Activated CD8-positive, alpha-beta memory T cell treated with anti-CD3 and anti-CD28 coated beads, Interleukin-2, amount 10 ng/mL, durations not matched to agents 7 days and 5 days (primary cell): ENCODE data around the gene TBC1D22A. TPM values are rescaled to one million over a fixed set of nuclear protein-coding genes. Genes with fewer than 3 reads are reported as not detected.

Experiments
- ATAC-seq: fragments of 150-1000 bp; cut with Tn5 transposase; one replicate; pipeline ENCODE4 v1.10.0; 2021; ENCODE audit warnings: moderate library complexity
- CTCF ChIA-PET: fragments of 350-600 bp; sonication (Branson Sonifier 250); formaldehyde crosslinking; loops from one replicate; lab custom pipeline; 2021; ENCODE audit warnings: antibody characterized with exemption; lab: Charles Lee
- DNase-seq: peaks from one replicate; pipeline ENCODE4 v3.0.0-alpha.2; 2020
- H3K27ac Mint-ChIP-seq: one replicate; pipeline ENCODE4 v1.8.0; 2021; ENCODE audit warnings: mild to moderate bottlenecking, mixed read lengths
- H3K27me3 Mint-ChIP-seq: one replicate; pipeline ENCODE4 v1.8.0; 2021; ENCODE audit warnings: mixed read lengths
- H3K36me3 Mint-ChIP-seq: one replicate; pipeline ENCODE4 v1.8.0; 2021; ENCODE audit warnings: mild to moderate bottlenecking, mixed read lengths
- H3K4me1 Mint-ChIP-seq: one replicate; pipeline ENCODE4 v1.8.0; 2021; ENCODE audit warnings: mixed read lengths
- H3K4me3 Mint-ChIP-seq: one replicate; pipeline ENCODE4 v1.8.0; 2021; ENCODE audit warnings: mild to moderate bottlenecking, moderate library complexity, mixed read lengths
- H3K9me3 Mint-ChIP-seq: one replicate; pipeline ENCODE4 v1.8.0; 2022; ENCODE audit warnings: low read depth, mixed read lengths
- total RNA-seq, 2 experiments: library from RNA; stranded (reverse); gene quantifications; one replicate each; pipeline ENCODE4 v1.2.3, GENCODE V29; 2021

Gene TBC1D22A
- total RNA-seq, 2 experiments from 2014 or later, result 32.6 to 44.9 TPM

DNA sequence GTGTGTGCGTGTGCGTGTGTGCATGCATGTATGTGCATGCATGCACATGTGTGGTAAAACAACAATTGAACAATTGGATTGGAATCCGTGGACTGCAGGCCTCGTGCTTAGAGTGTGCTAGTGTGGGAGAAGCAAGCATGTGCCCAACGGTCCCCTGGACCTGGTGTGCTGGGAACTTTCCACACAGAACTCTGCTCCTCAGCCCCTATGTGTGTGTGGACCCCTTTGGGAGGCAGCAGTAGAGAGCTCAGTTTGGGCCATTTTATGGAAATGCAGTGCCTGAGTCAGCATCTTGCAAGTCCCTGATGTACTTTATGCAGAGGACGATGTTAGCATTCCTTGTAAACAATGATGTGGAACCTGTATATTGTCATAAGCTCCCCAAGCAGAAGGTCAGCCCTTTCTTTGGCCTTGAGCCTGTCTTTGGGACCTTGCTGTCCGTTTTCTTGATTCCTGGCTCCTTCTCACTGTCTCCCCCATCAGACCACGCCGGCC lies 167.3 kb downstream of the TBC1D22A start:
- ATAC-seq (no peak), DNase-seq (peak; percentile 31)
- H3K27ac Mint-ChIP-seq, result no peak overlapping the region
- no peaks in the 10 kb centered on the region for H3K27me3 Mint-ChIP-seq
- peaks cover 20% of the 10 kb centered on the region for H3K36me3 Mint-ChIP-seq
- H3K4me1 Mint-ChIP-seq, result peaks cover 26% of the 10 kb centered on the region
- no peaks in the 10 kb centered on the region for H3K9me3 Mint-ChIP-seq
- CTCF ChIA-PET, result no interaction called here
- H3K4me3 Mint-ChIP-seq, result no peak overlapping the region

DNA sequence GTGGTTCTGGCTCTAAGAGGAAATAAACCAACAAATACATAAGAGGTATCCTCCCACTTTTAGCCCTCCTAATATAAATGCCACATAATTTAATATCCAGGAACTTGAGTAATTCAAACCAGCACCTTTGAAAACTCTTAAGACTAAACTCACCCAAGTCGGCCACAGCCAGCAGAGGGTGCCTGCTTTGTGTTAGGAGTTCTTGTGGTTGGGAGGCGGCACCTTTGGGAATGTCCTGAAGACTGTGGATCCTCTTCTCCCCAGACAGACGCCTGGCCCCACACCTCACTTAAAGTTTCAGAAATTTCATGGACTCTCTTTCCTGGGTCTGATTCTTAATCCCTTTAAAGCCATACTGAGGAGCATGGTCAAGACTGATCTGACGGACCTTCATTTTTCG lies 169.0 kb downstream of the TBC1D22A start:
- ATAC-seq (no peak), DNase-seq (peak; percentile 27)
- CTCF ChIA-PET, result no interaction called here
- no peaks in the 10 kb centered on the region for H3K9me3 Mint-ChIP-seq
- H3K4me1 Mint-ChIP-seq, result peaks cover 42% of the 10 kb centered on the region
- no peak overlapping the region for H3K4me3 Mint-ChIP-seq
- peaks cover 20% of the 10 kb centered on the region for H3K36me3 Mint-ChIP-seq
- H3K27ac Mint-ChIP-seq, result no peak overlapping the region
- H3K27me3 Mint-ChIP-seq, result no peaks in the 10 kb centered on the region

DNA sequence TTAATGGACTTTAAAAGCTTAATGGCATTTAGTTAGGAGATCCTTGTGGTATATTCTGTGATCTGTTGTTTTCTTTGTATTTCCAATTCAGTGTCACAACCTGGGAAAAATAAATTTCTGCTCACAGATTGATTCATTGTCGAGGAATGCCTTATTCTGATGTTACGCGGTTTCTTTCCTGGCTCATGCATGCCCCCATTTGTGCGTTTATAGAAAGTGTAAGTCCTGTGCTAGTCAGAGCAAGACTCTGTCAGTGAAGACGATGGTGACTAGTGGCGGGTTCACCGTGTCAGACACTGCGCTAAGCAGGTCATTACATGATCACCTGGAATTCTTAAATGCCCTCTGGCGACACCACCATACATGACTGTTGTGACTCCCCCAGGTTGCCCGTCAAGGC lies 169.4 kb downstream of the TBC1D22A start:
- H3K27ac Mint-ChIP-seq, result peak overlapping the region; percentile 9
- CTCF ChIA-PET, result no interaction called here
- no peak for ATAC-seq
- peaks cover 44% of the 10 kb centered on the region for H3K4me1 Mint-ChIP-seq
- H3K27me3 Mint-ChIP-seq, result no peaks in the 10 kb centered on the region
- H3K36me3 Mint-ChIP-seq, result peaks cover 20% of the 10 kb centered on the region
- no peaks in the 10 kb centered on the region for H3K9me3 Mint-ChIP-seq
- peak; percentile 19 for DNase-seq
- H3K4me3 Mint-ChIP-seq, result no peak overlapping the region

- H3K4me1 Mint-ChIP-seq, result peaks cover 44% of the 10 kb centered on the region
- peak; percentile 46 for ATAC-seq
- CTCF ChIA-PET, result no interaction called here
- DNase-seq, result peak; percentile 46
- no peak overlapping the region for H3K4me3 Mint-ChIP-seq
- H3K36me3 Mint-ChIP-seq, result peaks cover 20% of the 10 kb centered on the region
- H3K27ac Mint-ChIP-seq, result peak overlapping the region; percentile 60
- H3K9me3 Mint-ChIP-seq, result no peaks in the 10 kb centered on the region
- H3K27me3 Mint-ChIP-seq, result no peaks in the 10 kb centered on the region
Measured at GRCh38 chr22:46933040-46933930, 170.8 kb downstream of the TBC1D22A start.

DNA sequence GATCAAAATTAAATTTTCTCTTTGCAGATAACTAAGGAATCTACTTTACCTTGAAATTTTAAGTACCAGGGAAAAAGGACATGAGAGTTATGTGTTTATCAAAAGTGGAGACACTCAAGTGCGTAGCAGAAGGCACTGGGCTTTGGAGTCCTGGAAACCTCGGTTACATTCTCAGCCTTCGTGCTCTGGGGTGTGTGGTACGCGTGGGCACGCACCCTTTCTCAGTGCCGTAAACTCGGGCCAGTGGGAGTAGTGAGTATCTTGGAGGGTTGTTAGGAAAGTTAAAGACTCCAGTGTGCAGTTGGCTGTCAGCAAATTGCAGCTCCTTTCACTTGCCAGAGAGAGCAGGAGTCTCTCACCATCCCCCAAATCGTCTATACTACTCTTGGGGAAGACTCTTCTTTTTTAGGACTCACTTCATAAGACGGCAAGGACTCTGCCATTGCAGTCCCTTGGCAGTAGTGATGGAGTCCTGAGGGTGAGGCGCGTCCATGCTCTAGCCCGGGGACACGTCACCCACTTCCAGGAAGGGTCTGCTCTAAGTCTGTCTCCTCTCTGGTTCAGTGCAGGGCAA lies 171.8 kb downstream of the TBC1D22A start:
- peak overlapping the region; percentile 51 for H3K27ac Mint-ChIP-seq
- no peak overlapping the region for H3K4me3 Mint-ChIP-seq
- no peak for ATAC-seq
- DNase-seq, result peak; percentile 36
- CTCF ChIA-PET, result no interaction called here
- no peaks in the 10 kb centered on the region for H3K9me3 Mint-ChIP-seq
- peaks cover 18% of the 10 kb centered on the region for H3K36me3 Mint-ChIP-seq
- H3K27me3 Mint-ChIP-seq, result no peaks in the 10 kb centered on the region
- H3K4me1 Mint-ChIP-seq, result peaks cover 44% of the 10 kb centered on the region

DNA sequence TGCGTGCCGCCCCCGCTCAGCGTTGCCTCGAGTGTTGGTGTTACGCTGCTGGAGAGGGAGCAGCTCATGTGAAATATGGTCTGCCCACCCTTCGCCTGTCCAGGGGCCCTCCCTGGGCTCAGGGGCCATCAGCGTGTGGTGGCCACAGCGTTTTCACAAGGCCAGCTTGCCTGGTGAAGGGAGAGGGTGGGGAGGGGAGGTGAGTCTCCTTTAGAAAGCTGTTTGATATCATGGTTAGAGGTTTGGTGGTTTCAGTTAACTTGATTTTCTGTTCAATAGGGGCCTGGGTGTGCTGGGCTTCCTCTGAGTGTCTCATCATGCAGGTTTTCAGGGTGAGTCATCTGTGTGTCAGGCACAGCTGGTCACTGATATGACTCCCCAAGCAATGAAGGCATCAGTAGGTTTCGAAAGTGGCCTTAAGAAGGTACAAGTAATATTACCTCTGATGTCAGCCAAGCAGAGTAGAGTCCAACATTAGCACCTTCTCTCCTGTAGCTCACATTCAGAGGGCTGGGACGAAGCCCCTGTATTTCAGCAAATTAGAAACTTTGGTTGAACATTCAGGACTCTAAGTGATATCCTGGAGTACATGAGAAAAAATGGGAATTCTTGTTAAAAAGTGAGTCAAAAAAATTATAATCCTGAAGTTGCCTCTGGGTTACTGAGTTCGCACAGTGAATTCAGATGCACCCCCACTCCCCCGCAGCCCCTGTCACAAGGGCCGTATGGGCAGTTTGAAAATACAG lies 172.5 kb downstream of the TBC1D22A start:
- H3K36me3 Mint-ChIP-seq, result peaks cover 16% of the 10 kb centered on the region

GRCh38 chr22:46935506-46936377 lies 173.3 kb downstream of the TBC1D22A start:
- no peaks in the 10 kb centered on the region for H3K9me3 Mint-ChIP-seq
- DNase-seq, result no peak
- H3K4me1 Mint-ChIP-seq, result peaks cover 44% of the 10 kb centered on the region

More for the DNA sequence above, 172.5 kb downstream of the TBC1D22A start:
- Mint-ChIP-seq H3K4me3 (no peak overlapping the region), H3K27me3 (no peaks in the 10 kb centered on the region), H3K27ac (peak overlapping the region; percentile 51), H3K9me3 (no peaks in the 10 kb centered on the region), H3K4me1 (peaks cover 44% of the 10 kb centered on the region)
- DNase-seq, result peak; percentile 75
- CTCF ChIA-PET, result no interaction called here
- peak; percentile 93 for ATAC-seq

GRCh38 chr22:46936378-46936903 lies 174.0 kb downstream of the TBC1D22A start:
- H3K4me3 Mint-ChIP-seq, result no peak overlapping the region
- H3K27me3 Mint-ChIP-seq, result no peaks in the 10 kb centered on the region
- CTCF ChIA-PET, result no interaction called here
- H3K9me3 Mint-ChIP-seq, result no peaks in the 10 kb centered on the region
- H3K36me3 Mint-ChIP-seq, result peaks cover 12% of the 10 kb centered on the region
- no peak for ATAC-seq
- H3K4me1 Mint-ChIP-seq, result peaks cover 44% of the 10 kb centered on the region
- peak; percentile 35 for DNase-seq
- H3K27ac Mint-ChIP-seq, result no peak overlapping the region

More at GRCh38 chr22:46935506-46936377, 173.3 kb downstream of the TBC1D22A start:
- CTCF ChIA-PET, result no interaction called here
- H3K27me3 Mint-ChIP-seq, result no peaks in the 10 kb centered on the region
- no peak for ATAC-seq
- H3K36me3 Mint-ChIP-seq, result peaks cover 14% of the 10 kb centered on the region
- H3K4me3 Mint-ChIP-seq, result no peak overlapping the region
- no peak overlapping the region for H3K27ac Mint-ChIP-seq

- peaks cover 40% of the 10 kb centered on the region for H3K4me1 Mint-ChIP-seq
- H3K36me3 Mint-ChIP-seq, result peaks cover 5% of the 10 kb centered on the region
- no peaks in the 10 kb centered on the region for H3K9me3 Mint-ChIP-seq
- no peak overlapping the region for H3K4me3 Mint-ChIP-seq
- ATAC-seq (no peak), DNase-seq (peak; percentile 26)
- H3K27me3 Mint-ChIP-seq, result no peaks in the 10 kb centered on the region
- H3K27ac Mint-ChIP-seq, result no peak overlapping the region
- CTCF ChIA-PET, result no interaction called here
Measured at GRCh38 chr22:46937185-46937584, 174.7 kb downstream of the TBC1D22A start.

GRCh38 chr22:46937939-46938338 lies 175.5 kb downstream of the TBC1D22A start:
- H3K27ac Mint-ChIP-seq, result no peak overlapping the region
- H3K27me3 Mint-ChIP-seq, result no peaks in the 10 kb centered on the region
- peaks cover 4% of the 10 kb centered on the region for H3K36me3 Mint-ChIP-seq
- H3K9me3 Mint-ChIP-seq, result no peaks in the 10 kb centered on the region
- CTCF ChIA-PET, result no interaction called here
- no peak overlapping the region for H3K4me3 Mint-ChIP-seq
- ATAC-seq (no peak), DNase-seq (no peak)
- peaks cover 36% of the 10 kb centered on the region for H3K4me1 Mint-ChIP-seq

DNA sequence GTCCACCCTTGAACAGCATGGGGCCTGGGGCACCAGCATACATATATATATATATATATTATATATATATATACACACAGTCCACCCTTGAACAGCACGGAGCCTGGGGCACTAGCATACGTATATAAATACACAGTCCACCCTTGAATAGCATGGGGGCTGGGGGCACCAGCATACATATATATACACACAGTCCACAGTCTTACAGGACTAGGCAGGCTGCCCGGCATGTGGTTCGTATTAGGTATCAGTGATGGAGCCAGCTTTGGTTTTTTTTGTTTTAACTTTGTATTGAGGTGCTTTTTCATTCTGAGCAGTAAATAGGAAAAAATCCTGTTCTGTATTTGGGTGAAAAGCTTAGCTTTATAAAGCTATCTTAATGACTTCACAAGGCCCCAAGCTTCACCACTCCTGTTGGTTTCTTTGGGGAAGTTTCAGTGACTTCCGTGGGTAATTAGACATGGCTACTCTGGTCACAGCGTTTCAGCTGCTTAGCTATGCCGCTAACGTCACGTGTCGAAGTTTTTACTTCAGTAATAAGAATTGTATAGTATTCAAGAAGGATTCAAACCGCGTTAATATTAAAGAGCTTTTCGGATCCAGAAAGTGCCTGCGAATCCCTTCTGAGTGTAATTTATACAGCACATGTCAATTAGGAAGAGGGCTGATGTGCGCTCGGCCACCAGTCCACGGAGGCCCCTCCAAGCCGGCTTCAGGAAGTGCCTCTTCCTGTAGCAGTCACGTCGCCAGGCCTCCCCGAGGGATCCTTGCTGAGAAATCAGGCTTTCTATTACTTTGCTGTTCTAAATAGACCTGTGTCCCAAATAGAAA lies 179.7 kb downstream of the TBC1D22A start:
- Mint-ChIP-seq H3K9me3 (no peaks in the 10 kb centered on the region), H3K4me3 (no peak overlapping the region), H3K27me3 (no peaks in the 10 kb centered on the region), H3K27ac (no peak overlapping the region), H3K36me3 (peaks cover 3% of the 10 kb centered on the region), H3K4me1 (no peaks in the 10 kb centered on the region)
- DNase-seq, result peak; percentile 4
- CTCF ChIA-PET, result no interaction called here
- no peak for ATAC-seq
